ENCODE measurements around the gene NANOS1.
A peak's percentile ranks its signal among the peaks of the same experiment; 100 is the strongest.

NANOS1 gene

DNA sequence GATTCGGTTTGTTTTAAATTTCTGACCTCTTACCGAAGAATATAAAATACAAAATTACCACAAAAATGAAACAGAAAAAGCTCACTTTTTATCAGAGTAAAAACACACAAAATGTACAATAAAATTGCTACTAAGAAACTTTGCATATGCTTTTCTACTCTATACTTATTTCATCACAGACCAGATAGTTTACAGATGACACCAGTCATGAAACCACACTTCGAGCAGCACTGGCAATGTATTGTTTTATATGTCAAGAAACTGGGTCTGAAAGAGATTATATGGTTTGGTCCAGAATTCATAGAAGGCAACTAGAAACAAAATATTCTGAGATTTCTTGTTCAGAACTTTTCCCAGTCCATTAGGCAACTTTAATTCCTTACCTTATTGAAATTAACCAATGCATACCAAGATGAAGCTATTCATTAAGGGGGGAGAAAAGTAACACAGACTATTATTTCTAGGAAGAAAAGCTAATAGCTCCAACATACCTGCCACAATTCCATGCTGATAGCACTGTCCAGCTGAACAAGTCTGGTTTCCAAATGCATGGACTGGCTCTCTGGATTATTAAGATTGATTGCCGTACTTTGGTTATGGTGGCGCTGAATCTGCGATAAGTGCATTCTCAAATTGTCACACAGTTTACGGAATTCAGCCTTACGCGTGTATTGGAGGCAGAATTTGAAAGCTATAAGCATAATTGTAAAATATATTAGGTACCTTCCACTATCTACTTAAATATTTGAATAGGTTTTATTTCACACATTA, 41.1 kb downstream of the NANOS1 start:
- TF ChIP-seq, protein P1, sequence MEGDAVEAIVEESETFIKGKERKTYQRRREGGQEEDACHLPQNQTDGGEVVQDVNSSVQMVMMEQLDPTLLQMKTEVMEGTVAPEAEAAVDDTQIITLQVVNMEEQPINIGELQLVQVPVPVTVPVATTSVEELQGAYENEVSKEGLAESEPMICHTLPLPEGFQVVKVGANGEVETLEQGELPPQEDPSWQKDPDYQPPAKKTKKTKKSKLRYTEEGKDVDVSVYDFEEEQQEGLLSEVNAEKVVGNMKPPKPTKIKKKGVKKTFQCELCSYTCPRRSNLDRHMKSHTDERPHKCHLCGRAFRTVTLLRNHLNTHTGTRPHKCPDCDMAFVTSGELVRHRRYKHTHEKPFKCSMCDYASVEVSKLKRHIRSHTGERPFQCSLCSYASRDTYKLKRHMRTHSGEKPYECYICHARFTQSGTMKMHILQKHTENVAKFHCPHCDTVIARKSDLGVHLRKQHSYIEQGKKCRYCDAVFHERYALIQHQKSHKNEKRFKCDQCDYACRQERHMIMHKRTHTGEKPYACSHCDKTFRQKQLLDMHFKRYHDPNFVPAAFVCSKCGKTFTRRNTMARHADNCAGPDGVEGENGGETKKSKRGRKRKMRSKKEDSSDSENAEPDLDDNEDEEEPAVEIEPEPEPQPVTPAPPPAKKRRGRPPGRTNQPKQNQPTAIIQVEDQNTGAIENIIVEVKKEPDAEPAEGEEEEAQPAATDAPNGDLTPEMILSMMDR (conservative IDR thresholded peaks at IDR 0.05; ENCODE audit: low read depth, low read length), result no peak
- Histone ChIP-seq H3K9ac (no peak overlapping the region), H3K36me3 (ENCODE audit: insufficient read depth) (peaks cover 54% of the 10 kb centered on the region), H3K4me2 (no peak overlapping the region), H3K79me2 (ENCODE audit: insufficient read depth, low read depth) (peaks cover 99% of the 10 kb centered on the region), H3K27ac (no peak overlapping the region), H4K20me1 (ENCODE audit: insufficient read depth) (peaks cover 37% of the 10 kb centered on the region), H3K27me3 (ENCODE audit: insufficient read depth, low read depth) (no peaks in the 10 kb centered on the region), H3K4me1 (ENCODE audit: low read depth, poor library complexity, severe bottlenecking) (peaks cover 26% of the 10 kb centered on the region), H3K4me3 (IDR thresholded peaks at IDR 0.05; ENCODE audit: insufficient read depth, low read depth, low read length) (no peak overlapping the region), H2AFZ (ENCODE audit: low read depth) (no peak overlapping the region)

DNA sequence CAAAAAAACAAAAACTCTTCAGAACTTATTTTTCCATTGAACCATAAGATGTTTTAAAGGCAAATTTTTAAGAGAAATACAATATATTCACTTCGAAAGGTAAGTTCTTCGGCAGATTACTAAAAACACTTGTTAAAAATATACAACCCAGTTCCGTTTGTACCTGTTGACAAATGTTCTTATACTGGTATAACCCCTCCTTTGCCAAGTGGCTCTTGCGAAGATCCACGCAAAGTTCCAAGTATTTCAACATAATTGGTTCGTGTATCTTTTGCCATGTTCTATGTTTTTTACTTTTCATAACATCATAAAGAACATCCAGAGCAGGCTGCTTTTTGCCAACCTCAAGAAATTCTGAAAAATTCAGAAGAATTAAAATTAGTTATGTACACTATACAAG, 44.1 kb downstream of the NANOS1 start:
- Histone ChIP-seq H3K79me2 (ENCODE audit: insufficient read depth, low read depth) (peaks cover 99% of the 10 kb centered on the region), H4K20me1 (ENCODE audit: insufficient read depth) (peaks cover 63% of the 10 kb centered on the region), H3K9ac (no peak overlapping the region), H3K4me3 (IDR thresholded peaks at IDR 0.05; ENCODE audit: insufficient read depth, low read depth, low read length) (no peak overlapping the region), H2AFZ (ENCODE audit: low read depth) (no peak overlapping the region), H3K27me3 (ENCODE audit: insufficient read depth, low read depth) (no peaks in the 10 kb centered on the region), H3K4me1 (ENCODE audit: low read depth, poor library complexity, severe bottlenecking) (peaks cover 53% of the 10 kb centered on the region), H3K36me3 (ENCODE audit: insufficient read depth) (peaks cover 30% of the 10 kb centered on the region; the same call in 1 of the 2 replicates), H3K4me2 (no peak overlapping the region), H3K27ac (no peak overlapping the region)
- TF ChIP-seq, protein P1 (conservative IDR thresholded peaks at IDR 0.05; ENCODE audit: low read depth, low read length), result no peak

DNA sequence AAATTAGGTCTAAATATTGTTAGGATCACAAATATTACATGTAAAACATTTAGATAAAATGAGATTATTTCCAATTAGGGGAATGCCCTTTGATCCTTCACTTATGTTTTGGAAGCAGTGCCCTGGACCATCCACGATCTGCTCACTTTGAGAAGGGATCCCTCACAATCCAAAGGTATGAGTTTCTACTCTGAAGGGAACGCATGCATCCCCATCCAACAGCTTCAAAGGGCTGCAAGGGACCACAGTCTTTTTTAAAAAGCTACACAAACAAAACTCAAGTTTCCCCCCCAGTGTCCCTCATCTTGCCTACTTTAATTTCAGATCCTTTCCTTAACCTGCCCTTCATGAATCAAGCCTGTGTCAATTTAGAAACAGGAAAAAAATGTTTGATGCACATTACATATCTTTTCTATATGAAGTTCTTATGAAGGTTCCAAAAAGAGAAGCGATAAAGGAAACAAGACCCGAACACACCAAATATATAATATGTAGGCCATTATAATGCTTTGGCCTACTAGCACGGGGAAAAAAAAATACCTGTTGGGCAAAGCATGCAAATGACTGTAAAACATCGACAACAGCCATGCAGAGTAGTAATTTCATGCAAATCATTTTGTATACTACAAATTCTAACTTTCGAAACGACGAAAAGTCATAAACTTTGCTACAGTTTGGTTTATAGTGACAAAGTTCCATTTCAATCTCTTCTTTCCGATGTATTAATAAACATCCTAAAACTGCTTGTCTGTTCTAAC, 49.1 kb downstream of the NANOS1 start:
- peak overlapping the region; percentile 91 for H3K27ac ChIP-seq
- H3K4me2 ChIP-seq, result peak overlapping the region; percentile 95
- peaks cover 43% of the 10 kb centered on the region for H3K4me1 ChIP-seq (ENCODE audit: low read depth, poor library complexity, severe bottlenecking)
- H3K79me2 ChIP-seq (ENCODE audit: insufficient read depth, low read depth), result peaks cover 70% of the 10 kb centered on the region
- H3K36me3 ChIP-seq (ENCODE audit: insufficient read depth), result peaks cover 3% of the 10 kb centered on the region; the same call in 1 of the 2 replicates
- no peak overlapping the region for H2AFZ ChIP-seq (ENCODE audit: low read depth)
- H3K9ac ChIP-seq, result peak overlapping the region; percentile 98
- H4K20me1 ChIP-seq (ENCODE audit: insufficient read depth), result peaks cover 56% of the 10 kb centered on the region
- TF ChIP-seq, protein P1 (conservative IDR thresholded peaks at IDR 0.05; ENCODE audit: low read depth, low read length), result no peak
- H3K27me3 ChIP-seq (ENCODE audit: insufficient read depth, low read depth), result no peaks in the 10 kb centered on the region
- no peak overlapping the region for H3K4me3 ChIP-seq (IDR thresholded peaks at IDR 0.05; ENCODE audit: insufficient read depth, low read depth, low read length)

DNA sequence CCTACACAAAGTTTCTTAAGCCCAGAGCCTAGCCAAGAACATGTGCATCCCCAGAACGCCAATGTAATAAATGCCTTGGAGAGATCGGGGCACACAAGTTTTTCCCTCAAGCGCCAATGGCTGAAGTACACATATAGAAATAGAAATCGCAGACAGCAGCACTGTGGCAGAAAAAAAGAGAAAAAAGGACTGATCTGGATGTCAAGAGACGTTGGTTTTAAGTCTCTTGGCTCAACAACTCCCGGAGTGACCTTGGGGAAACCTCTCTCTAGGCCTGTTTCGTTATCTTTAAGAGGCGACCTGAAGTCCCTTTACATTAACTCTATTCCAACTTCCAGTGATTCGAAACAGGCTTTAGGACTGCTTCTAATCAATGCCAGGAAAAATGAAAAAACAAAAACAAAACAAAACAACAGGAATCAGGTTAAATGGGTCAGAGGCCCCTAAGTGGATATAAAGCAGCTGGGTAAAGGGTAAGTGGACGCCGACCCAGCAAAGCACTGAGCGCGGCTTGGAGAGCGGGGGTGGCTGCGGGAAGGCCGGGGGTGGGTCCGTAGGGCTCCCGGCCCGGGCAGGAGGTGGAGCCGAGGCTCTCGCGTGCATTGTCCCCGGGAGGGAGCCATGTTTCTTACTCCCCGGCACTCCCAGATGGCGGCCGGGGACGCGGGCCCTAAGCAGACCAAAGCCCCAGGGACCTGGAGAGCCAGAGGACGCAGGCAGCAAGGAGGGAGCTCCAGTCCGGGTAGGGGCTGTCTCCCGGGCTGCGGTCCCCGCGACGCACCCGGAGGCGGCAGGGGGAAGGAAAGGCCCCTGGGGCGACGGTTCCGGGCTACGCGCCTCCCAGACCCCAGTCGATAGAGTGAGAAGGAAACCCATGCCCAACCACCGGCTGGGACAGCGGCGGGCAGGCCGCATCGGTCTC, 50.3 kb downstream of the NANOS1 start:
- peak overlapping the region; percentile 95 for H3K4me2 ChIP-seq
- no peak overlapping the region for H3K4me3 ChIP-seq (IDR thresholded peaks at IDR 0.05; ENCODE audit: insufficient read depth, low read depth, low read length)
- H3K79me2 ChIP-seq (ENCODE audit: insufficient read depth, low read depth), result peaks cover 57% of the 10 kb centered on the region
- TF ChIP-seq, protein P1 (conservative IDR thresholded peaks at IDR 0.05; ENCODE audit: low read depth, low read length), result no peak
- H2AFZ ChIP-seq (ENCODE audit: low read depth), result peak overlapping the region; percentile 58
- H3K9ac ChIP-seq, result peak overlapping the region; percentile 98
- no peaks in the 10 kb centered on the region; the same call in 1 of the 2 replicates for H3K36me3 ChIP-seq (ENCODE audit: insufficient read depth)
- peak overlapping the region; percentile 91 for H3K27ac ChIP-seq
- no peaks in the 10 kb centered on the region for H3K27me3 ChIP-seq (ENCODE audit: insufficient read depth, low read depth)
- H3K4me1 ChIP-seq (ENCODE audit: low read depth, poor library complexity, severe bottlenecking), result peaks cover 38% of the 10 kb centered on the region
- H4K20me1 ChIP-seq (ENCODE audit: insufficient read depth), result peaks cover 46% of the 10 kb centered on the region

Data from KMS-11 (cell line).